Left ventricle myocardium inferior (tissue), 1 donor: ENCODE results near the gene UBQLN1. TPM values are rescaled to one million over a fixed set of nuclear protein-coding genes. Genes with fewer than 3 reads are reported as not detected.

ENCODE experiments used
- DNase-seq: peaks from one replicate; pipeline ENCODE4 v3.0.0-alpha.2; 2020
- H3K27ac ChIP-seq: fragments of 200-600 bp; replicated peaks from 2 replicates; pipeline ENCODE4 v1.8.0; 2021
- H3K27me3 ChIP-seq: fragments of 200-600 bp; 2 replicates; pipeline ENCODE4 v1.8.0; 2021; ENCODE audit warnings: low read depth
- H3K36me3 ChIP-seq: fragments of 200-600 bp; 2 replicates; pipeline ENCODE4 v1.8.0; 2021
- H3K4me1 ChIP-seq: fragments of 200-600 bp; 2 replicates; pipeline ENCODE4 v1.8.0; 2021
- H3K4me3 ChIP-seq: fragments of 200-600 bp; 2 replicates; pipeline ENCODE4 v1.8.0; 2021; ENCODE audit warnings: mild to moderate bottlenecking, moderate library complexity
- H3K9me3 ChIP-seq: fragments of 200-600 bp; replicated peaks from 2 replicates; pipeline ENCODE4 v1.8.0; 2021
- intact Hi-C: fragments of 100-400 bp; cut with micrococcal nuclease; formaldehyde crosslinking; loops from one replicate; pipeline ENCODE4 v1.11.0; 2022
- total RNA-seq: library from RNA; stranded (reverse); fragmentation: NEBNext Ultra II Directional; extraction: Animal tissue kit (Norgen Biotek cat#: 25700); gene quantifications from one replicate; pipeline ENCODE4 v1.2.1, GENCODE V29; 2021
- TF ChIP-seq, protein P1 (sequence below): fragments of 200-600 bp; IDR thresholded peaks from 2 replicates; pipeline ENCODE4 v1.8.0; 2021; ENCODE audit warnings: antibody characterized with exemption, mild to moderate bottlenecking, borderline replicate concordance
- donor health status: DM: no; HTN: yes; CAD: no; lungs with severe emphysema.

UBQLN1 gene
- total RNA-seq, 1 donor from 2014 or later: 92.8 TPM

GRCh38 chr9:83625178-83625577 is 82.6 kb downstream of the UBQLN1 start:
- intact Hi-C loops: no loop called here
- TF ChIP-seq, protein P1, sequence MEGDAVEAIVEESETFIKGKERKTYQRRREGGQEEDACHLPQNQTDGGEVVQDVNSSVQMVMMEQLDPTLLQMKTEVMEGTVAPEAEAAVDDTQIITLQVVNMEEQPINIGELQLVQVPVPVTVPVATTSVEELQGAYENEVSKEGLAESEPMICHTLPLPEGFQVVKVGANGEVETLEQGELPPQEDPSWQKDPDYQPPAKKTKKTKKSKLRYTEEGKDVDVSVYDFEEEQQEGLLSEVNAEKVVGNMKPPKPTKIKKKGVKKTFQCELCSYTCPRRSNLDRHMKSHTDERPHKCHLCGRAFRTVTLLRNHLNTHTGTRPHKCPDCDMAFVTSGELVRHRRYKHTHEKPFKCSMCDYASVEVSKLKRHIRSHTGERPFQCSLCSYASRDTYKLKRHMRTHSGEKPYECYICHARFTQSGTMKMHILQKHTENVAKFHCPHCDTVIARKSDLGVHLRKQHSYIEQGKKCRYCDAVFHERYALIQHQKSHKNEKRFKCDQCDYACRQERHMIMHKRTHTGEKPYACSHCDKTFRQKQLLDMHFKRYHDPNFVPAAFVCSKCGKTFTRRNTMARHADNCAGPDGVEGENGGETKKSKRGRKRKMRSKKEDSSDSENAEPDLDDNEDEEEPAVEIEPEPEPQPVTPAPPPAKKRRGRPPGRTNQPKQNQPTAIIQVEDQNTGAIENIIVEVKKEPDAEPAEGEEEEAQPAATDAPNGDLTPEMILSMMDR: no peak

GRCh38 chr9:83623679-83624076 is 84.1 kb downstream of the UBQLN1 start:
- intact Hi-C loops: no loop called here
- H3K27ac ChIP-seq: peak overlapping the region; percentile 89
- peak overlapping the region; percentile 81 for H3K4me3 ChIP-seq
- no peak for DNase-seq
- H3K27me3 ChIP-seq: no peaks in the 10 kb centered on the region
- TF ChIP-seq, protein P1: no peak
- H3K9me3 ChIP-seq: no peaks in the 10 kb centered on the region
- H3K36me3 ChIP-seq: peaks cover 8% of the 10 kb centered on the region
- peaks cover 20% of the 10 kb centered on the region for H3K4me1 ChIP-seq

More at GRCh38 chr9:83625178-83625577, 82.6 kb downstream of the UBQLN1 start:
- no peak for DNase-seq
- H3K9me3 ChIP-seq: no peaks in the 10 kb centered on the region
- H3K27ac ChIP-seq: no peak overlapping the region
- no peak overlapping the region for H3K4me3 ChIP-seq
- H3K4me1 ChIP-seq: peaks cover 20% of the 10 kb centered on the region
- H3K27me3 ChIP-seq: no peaks in the 10 kb centered on the region
- H3K36me3 ChIP-seq: peaks cover 8% of the 10 kb centered on the region

DNA sequence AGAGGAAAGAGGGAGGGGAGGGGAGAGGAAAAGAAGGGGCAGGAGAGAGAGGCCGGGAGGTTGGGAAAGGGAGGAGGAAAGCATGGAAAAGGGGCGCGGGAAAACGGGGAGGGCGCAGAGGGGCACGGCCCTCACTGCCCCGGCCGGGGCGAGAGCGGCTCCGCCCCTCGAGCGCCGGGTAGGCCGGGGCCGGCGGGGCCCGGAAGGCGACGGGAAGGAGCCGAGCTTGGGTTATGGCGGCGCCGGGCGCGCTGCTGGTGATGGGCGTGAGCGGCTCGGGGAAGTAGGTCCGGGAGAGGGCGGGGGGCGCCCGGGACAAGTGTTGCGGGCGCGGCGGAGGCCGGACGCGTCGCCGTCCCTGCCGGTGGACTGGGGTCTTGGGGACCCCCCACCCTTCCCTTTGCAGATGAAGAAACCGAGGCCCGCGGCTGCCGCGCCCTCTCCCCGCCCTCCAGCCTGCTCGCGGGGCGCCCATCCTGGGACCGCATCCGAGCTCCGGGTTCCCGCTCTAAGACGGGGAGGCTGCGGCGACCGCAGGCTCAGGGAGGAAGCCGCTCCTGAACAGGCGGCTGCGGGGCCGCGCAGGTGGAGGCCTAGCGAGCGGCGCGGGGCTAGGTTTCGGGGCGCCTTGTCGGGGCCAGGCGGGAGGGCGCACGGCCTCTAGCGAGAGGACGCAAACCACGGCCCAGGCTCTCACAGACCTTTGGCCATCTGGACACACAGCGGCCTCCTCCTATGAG is 84.6 kb downstream of the UBQLN1 start, which contains the start of gene IDNK:
Gene IDNK (plus strand): TSS at position 205 of the 740 bp plus-strand sequence. CDS start 29 bp downstream, at position 234.
- TF ChIP-seq, protein P1: no peak
- Histone ChIP-seq H3K27ac (peak within 1 kb of the TSS; percentile 89), H3K36me3 (peaks cover 8% of the 10 kb centered on the region), H3K9me3 (no peaks in the 10 kb centered on the region), H3K4me3 (peak within 1 kb of the TSS; percentile 81), H3K4me1 (peaks cover 20% of the 10 kb centered on the region), H3K27me3 (no peaks in the 10 kb centered on the region)
- peak; percentile 73 for DNase-seq
- intact Hi-C loops: no loop called here

GRCh38 chr9:83622433-83622938 is 85.3 kb downstream of the UBQLN1 start:
- intact Hi-C loops: no loop called here
- Histone ChIP-seq H3K9me3 (no peaks in the 10 kb centered on the region), H3K36me3 (peaks cover 8% of the 10 kb centered on the region), H3K27me3 (no peaks in the 10 kb centered on the region), H3K4me1 (peaks cover 20% of the 10 kb centered on the region), H3K27ac (peak overlapping the region; percentile 89), H3K4me3 (peak overlapping the region; percentile 81)
- TF ChIP-seq, protein P1: no peak
- no peak for DNase-seq

- DNase-seq: peak; percentile 21
- TF ChIP-seq, protein P1: peak; percentile 79
- Histone ChIP-seq H3K4me1 (peaks cover 20% of the 10 kb centered on the region), H3K4me3 (peak overlapping the region; percentile 12), H3K36me3 (no peaks in the 10 kb centered on the region), H3K27me3 (no peaks in the 10 kb centered on the region), H3K9me3 (no peaks in the 10 kb centered on the region), H3K27ac (no peak overlapping the region)
- intact Hi-C loops: no loop called here
Measured at GRCh38 chr9:83620841-83621636, 86.7 kb downstream of the UBQLN1 start.
